ENCODE data around the gene GRAMD1A. TPM values are rescaled to one million over a fixed set of nuclear protein-coding genes. Genes with fewer than 3 reads are reported as not detected.

GRAMD1A gene
- total RNA-seq, 6 experiments from 2014 or later, result 10.4 to 34.8 (median 15.4) TPM

GRCh38 chr19:34960103-34960805 lies 39.9 kb upstream of the GRAMD1A start:
- ATAC-seq, result no peak
- no peak for TF ChIP-seq POLR2A (IDR thresholded peaks at IDR 0.05)
- TF ChIP-seq CTCF (IDR thresholded peaks at IDR 0.05), result no peak
- no peak for DNase-seq
- 95% methylated on average over 4 of the region's 8 CpGs for WGBS (ENCODE audit: insufficient coverage, low coverage, low lambda C conversion rate, missing lambda C conversion rate)
- no peak overlapping the region for H3K27ac ChIP-seq
- intact Hi-C loops (cut with DNase I), result no loop called here
- peaks cover 0 to 28% (median 24%) of the 10 kb centered on the region in 4 donors for H3K9me3 ChIP-seq
- peaks cover 5 to 33% (median 16%) of the 10 kb centered on the region in 4 donors for H3K36me3 ChIP-seq
- H3K4me3 ChIP-seq, result no peak overlapping the region
- no peaks in the 10 kb centered on the region for H3K27me3 ChIP-seq
- peaks cover 0 to 9% (median 0%) of the 10 kb centered on the region in 4 donors for H3K4me1 ChIP-seq

- Histone ChIP-seq H3K27ac (no peak overlapping the region), H3K9me3 (peaks cover 0 to 28% (median 23%) of the 10 kb centered on the region in 4 donors), H3K36me3 (peaks cover 5 to 33% (median 16%) of the 10 kb centered on the region in 4 donors), H3K4me3 (no peak overlapping the region), H3K27me3 (no peaks in the 10 kb centered on the region), H3K4me1 (peaks cover 0 to 9% (median 0%) of the 10 kb centered on the region in 4 donors)
- DNase-seq (no peak), ATAC-seq (no peak)
- intact Hi-C loops (cut with DNase I), result no loop called here
- WGBS (ENCODE audit: insufficient coverage, low coverage, low lambda C conversion rate, missing lambda C conversion rate), result 98% methylated on average over 6 of the region's 12 CpGs
- no peak for TF ChIP-seq CTCF (IDR thresholded peaks at IDR 0.05)
- TF ChIP-seq POLR2A (IDR thresholded peaks at IDR 0.05), result no peak
These were observed 39.0 kb upstream of the GRAMD1A start for GRCh38 chr19:34960940-34961679.

- H3K27me3 ChIP-seq, result no peaks in the 10 kb centered on the region
- intact Hi-C loops (cut with DNase I), result no loop called here
- no peak overlapping the region for H3K27ac ChIP-seq
- DNase-seq (no peak), ATAC-seq (peak; percentile 48 to 60 (median 52))
- H3K36me3 ChIP-seq, result peaks cover 5 to 33% (median 16%) of the 10 kb centered on the region in 4 donors
- peaks cover 0 to 9% (median 0%) of the 10 kb centered on the region in 4 donors for H3K4me1 ChIP-seq
- peak overlapping the region in 1 of 3 donors; percentile 2 for H3K4me3 ChIP-seq
- 61% methylated on average over 5 of the region's 5 CpGs for WGBS (ENCODE audit: insufficient coverage, low coverage, low lambda C conversion rate, missing lambda C conversion rate)
- TF ChIP-seq CTCF (IDR thresholded peaks at IDR 0.05), result no peak
- TF ChIP-seq POLR2A (IDR thresholded peaks at IDR 0.05), result no peak
- peaks cover 0 to 21% (median 17%) of the 10 kb centered on the region in 4 donors for H3K9me3 ChIP-seq
These were observed 38.1 kb upstream of the GRAMD1A start for GRCh38 chr19:34961775-34962686.

All from right lobe of liver (tissue), 6 donors.